Muscle of leg (tissue), 16 donors: ENCODE data around the gene MFAP3. TPM values are rescaled to one million over a fixed set of nuclear protein-coding genes. Genes with fewer than 3 reads are reported as not detected.
A peak's percentile ranks its signal among the peaks of the same experiment; 100 is the strongest.

Experiments used
- DNase-seq: peaks from one replicate; pipeline ENCODE4 v3.0.0; 2013
- H3K27ac ChIP-seq: one replicate; pipeline ENCODE4 v1.5.1; 2013; ENCODE audit warnings: mild to moderate bottlenecking, low read length, control low read depth
- H3K27me3 ChIP-seq: one replicate; pipeline ENCODE4 v1.6.1; 2013; ENCODE audit warnings: low read length; ENCODE audit not compliant: control insufficient read depth, insufficient read depth
- H3K36me3 ChIP-seq: one replicate; pipeline ENCODE4 v1.6.1; 2013; ENCODE audit warnings: low read length; ENCODE audit not compliant: control insufficient read depth, insufficient read depth
- H3K4me1 ChIP-seq: one replicate; pipeline ENCODE4 v1.6.1; 2013; ENCODE audit warnings: low read length; ENCODE audit not compliant: control insufficient read depth, insufficient read depth
- H3K4me3 ChIP-seq: one replicate; pipeline ENCODE4 v1.5.1; 2013; ENCODE audit warnings: low read length, control low read depth
- H3K9me3 ChIP-seq: replicated peaks from 2 replicates; pipeline ENCODE4 v1.6.1; 2013; ENCODE audit warnings: low read depth, low read length; ENCODE audit not compliant: control insufficient read depth
- WGBS: methylation state at CpG from one replicate; pipeline ENCODE4 v1.1.5; 2013; ENCODE audit warnings: missing lambda C conversion rate; ENCODE audit not compliant: insufficient coverage; 5-methylcytosine and 5-hydroxymethylcytosine counted together
- long read RNA-seq, 11 donors: transcript quantifications; one replicate each; lab custom pipeline, GENCODE V29; 2026
- polyA plus RNA-seq, 8 donors: library from polyadenylated mRNA; unstranded; fragments of 120-200 nt; gene quantifications; one replicate each; pipeline versions ENCODE4 v1.2.1 to v1.2.3, GENCODE V29; 2013; ENCODE audit warnings: inconsistent platforms in 1 of 8, low replicate concordance in 1 of 8; ENCODE audit not compliant: insufficient read length in 8 of 8, insufficient read depth in 1 of 8
- total RNA-seq: library from RNA; stranded (reverse); fragments of 120-200 nt; gene quantifications from one replicate; pipeline ENCODE4 v1.2.4, GENCODE V29; 2013

MFAP3 gene
- 41.3 TPM for total RNA-seq
- 10 to 100 TPM; 12.9 to 33.2 (median 25.2) TPM for polyA plus RNA-seq
- long read RNA-seq, donor 1, partial matches to known transcripts, result 0 of 3 reads
- long read RNA-seq, donor 1, other reads (novel, unspliced or antisense), result 0 of 3 reads
- long read RNA-seq, donor 2, result 0 reads
- long read RNA-seq, donor 3, partial matches to known transcripts, result 0 of 5 reads
- long read RNA-seq, donor 3, other reads (novel, unspliced or antisense), result 0 of 5 reads
- long read RNA-seq, donor 4, partial matches to known transcripts, result 0 of 2 reads
- long read RNA-seq, donor 4, other reads (novel, unspliced or antisense), result 0 of 2 reads
- long read RNA-seq, donor 5, transcript MFAP3-212 (3 exons, 643 nt), result major isoform, 10 of 19 reads
- long read RNA-seq, donor 5, partial matches to known transcripts, result 8 of 19 reads
- long read RNA-seq, donor 5, other reads (novel, unspliced or antisense), result 0 of 19 reads
- long read RNA-seq, donor 6, partial matches to known transcripts, result 0 of 3 reads
- long read RNA-seq, donor 6, other reads (novel, unspliced or antisense), result 0 of 3 reads
- long read RNA-seq, donor 7, partial matches to known transcripts, result 0 of 1 reads
- long read RNA-seq, donor 7, other reads (novel, unspliced or antisense), result 0 of 1 reads
- long read RNA-seq, donor 8, partial matches to known transcripts, result 0 of 4 reads
- long read RNA-seq, donor 8, other reads (novel, unspliced or antisense), result 0 of 4 reads
- long read RNA-seq, donor 9, partial matches to known transcripts, result 0 of 5 reads
- long read RNA-seq, donor 9, other reads (novel, unspliced or antisense), result 0 of 5 reads
- long read RNA-seq, donor 10, transcript MFAP3-212 (3 exons, 643 nt), result major isoform, 10 of 15 reads
- long read RNA-seq, donor 10, partial matches to known transcripts, result 5 of 15 reads
- long read RNA-seq, donor 10, other reads (novel, unspliced or antisense), result 0 of 15 reads
- long read RNA-seq, donor 11, transcript MFAP3-212 (3 exons, 643 nt), result major isoform, 7 of 7 reads
- long read RNA-seq, donor 11, partial matches to known transcripts, result 0 of 7 reads
- long read RNA-seq, donor 11, other reads (novel, unspliced or antisense), result 0 of 7 reads

GRCh38 chr5:154038707-154039457 is at the start of gene MFAP3, which contains the start of gene FAM114A2:
TSS of gene MFAP3 (plus strand) at chr5:154038967. CDS start at chr5:154049723, 10,756 bp downstream.
TSS of gene FAM114A2 (minus strand) at chr5:154038910. CDS start at chr5:154034953, 3,957 bp downstream.
- H3K9me3 ChIP-seq, result no peaks in the 10 kb centered on the region
- no peaks in the 10 kb centered on the region for H3K27me3 ChIP-seq
- H3K27ac ChIP-seq, result peak within 1 kb of the TSS; percentile 96
- under 1% methylated on average over 46 of the region's 51 CpGs for WGBS
- H3K4me3 ChIP-seq, result peak within 1 kb of the TSS; percentile 91
- DNase-seq, result peak; percentile 94
- no peaks in the 10 kb centered on the region for H3K36me3 ChIP-seq
- H3K4me1 ChIP-seq, result peaks cover 8% of the 10 kb centered on the region

- Histone ChIP-seq H3K4me1 (no peaks in the 10 kb centered on the region), H3K4me3 (no peak overlapping the region), H3K36me3 (peaks cover 3% of the 10 kb centered on the region), H3K27ac (no peak overlapping the region), H3K27me3 (no peaks in the 10 kb centered on the region), H3K9me3 (no peaks in the 10 kb centered on the region)
- no peak for DNase-seq
Observed at GRCh38 chr5:153991168-153991567, 47.6 kb upstream of the MFAP3 start.

GRCh38 chr5:153998010-153998409 is 40.8 kb upstream of the MFAP3 start:
- Histone ChIP-seq H3K36me3 (peaks cover 14% of the 10 kb centered on the region), H3K4me3 (no peak overlapping the region), H3K27me3 (no peaks in the 10 kb centered on the region), H3K4me1 (no peaks in the 10 kb centered on the region), H3K27ac (no peak overlapping the region), H3K9me3 (no peaks in the 10 kb centered on the region)
- no CpG with 5 or more reads among the region's 1 CpG for WGBS
- no peak for DNase-seq

GRCh38 chr5:153998768-153999167 is 40.0 kb upstream of the MFAP3 start:
- H3K27me3 ChIP-seq, result no peaks in the 10 kb centered on the region
- WGBS, result no CpG with 5 or more reads among the region's 1 CpG
- H3K36me3 ChIP-seq, result peaks cover 14% of the 10 kb centered on the region
- H3K4me3 ChIP-seq, result no peak overlapping the region
- no peaks in the 10 kb centered on the region for H3K4me1 ChIP-seq
- DNase-seq, result no peak
- H3K9me3 ChIP-seq, result no peaks in the 10 kb centered on the region
- H3K27ac ChIP-seq, result no peak overlapping the region

- H3K9me3 ChIP-seq, result no peaks in the 10 kb centered on the region
Observed at GRCh38 chr5:153999995-154000394, 38.8 kb upstream of the MFAP3 start.

GRCh38 chr5:154000703-154001102 is 38.1 kb upstream of the MFAP3 start:
- Histone ChIP-seq H3K4me3 (no peak overlapping the region), H3K27ac (no peak overlapping the region), H3K4me1 (no peaks in the 10 kb centered on the region), H3K36me3 (peaks cover 14% of the 10 kb centered on the region), H3K9me3 (no peaks in the 10 kb centered on the region), H3K27me3 (no peaks in the 10 kb centered on the region)
- no peak for DNase-seq

More at GRCh38 chr5:153999995-154000394, 38.8 kb upstream of the MFAP3 start:
- DNase-seq, result no peak
- H3K4me1 ChIP-seq, result no peaks in the 10 kb centered on the region
- H3K36me3 ChIP-seq, result peaks cover 14% of the 10 kb centered on the region
- no CpG with 5 or more reads among the region's 3 CpGs for WGBS
- no peak overlapping the region for H3K4me3 ChIP-seq
- no peaks in the 10 kb centered on the region for H3K27me3 ChIP-seq
- no peak overlapping the region for H3K27ac ChIP-seq

GRCh38 chr5:154002093-154002492 is 36.7 kb upstream of the MFAP3 start:
- DNase-seq, result peak; percentile 81

GRCh38 chr5:154002511-154003020 is 36.2 kb upstream of the MFAP3 start:
- Histone ChIP-seq H3K4me1 (no peaks in the 10 kb centered on the region), H3K36me3 (peaks cover 12% of the 10 kb centered on the region), H3K4me3 (no peak overlapping the region), H3K27me3 (no peaks in the 10 kb centered on the region), H3K27ac (peak overlapping the region; percentile 86), H3K9me3 (no peaks in the 10 kb centered on the region)
- peak; percentile 6 for DNase-seq
- WGBS, result 83% methylated on average over 3 of the region's 7 CpGs

More at GRCh38 chr5:154002093-154002492, 36.7 kb upstream of the MFAP3 start:
- no CpG with 5 or more reads among the region's 4 CpGs for WGBS
- no peaks in the 10 kb centered on the region for H3K9me3 ChIP-seq
- peaks cover 14% of the 10 kb centered on the region for H3K36me3 ChIP-seq
- no peaks in the 10 kb centered on the region for H3K4me1 ChIP-seq
- peak overlapping the region; percentile 86 for H3K27ac ChIP-seq
- no peak overlapping the region for H3K4me3 ChIP-seq
- no peaks in the 10 kb centered on the region for H3K27me3 ChIP-seq

GRCh38 chr5:154005648-154006047 is 33.1 kb upstream of the MFAP3 start:
- Histone ChIP-seq H3K36me3 (peaks cover 10% of the 10 kb centered on the region), H3K27ac (no peak overlapping the region), H3K27me3 (no peaks in the 10 kb centered on the region), H3K9me3 (no peaks in the 10 kb centered on the region), H3K4me3 (no peak overlapping the region), H3K4me1 (no peaks in the 10 kb centered on the region)
- WGBS, result 100% methylated on average over 1 of the region's 1 CpG
- DNase-seq, result no peak
